ENCODE results near the gene FN1.

DNA sequence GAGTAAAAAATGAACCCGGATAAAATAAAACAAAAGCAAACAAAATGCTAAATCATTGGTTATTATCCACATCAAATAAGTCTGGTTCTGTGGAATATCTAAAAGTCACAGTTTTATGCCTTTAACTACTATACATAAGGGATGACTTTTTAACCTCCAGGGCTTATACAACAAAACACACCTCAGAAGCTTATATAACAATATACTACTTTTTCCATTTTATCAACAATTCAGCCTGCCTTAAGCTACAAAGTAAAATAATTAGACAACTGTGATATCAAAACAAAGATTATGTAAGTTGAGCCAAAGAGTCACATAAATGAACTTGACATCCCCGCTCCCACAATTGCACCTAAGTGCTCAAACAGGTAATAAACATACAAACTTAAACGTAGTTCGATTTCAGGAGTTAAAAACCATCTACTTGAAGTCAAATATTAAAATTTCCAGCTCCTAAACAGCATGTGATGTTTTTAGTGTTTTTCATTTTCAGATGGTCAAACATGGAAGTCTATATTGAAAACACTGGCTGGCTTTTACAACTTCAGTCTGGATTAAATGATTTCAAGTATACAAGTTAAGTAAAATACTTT is 69.3 kb downstream of the FN1 start:
- TF ChIP-seq, protein P1, sequence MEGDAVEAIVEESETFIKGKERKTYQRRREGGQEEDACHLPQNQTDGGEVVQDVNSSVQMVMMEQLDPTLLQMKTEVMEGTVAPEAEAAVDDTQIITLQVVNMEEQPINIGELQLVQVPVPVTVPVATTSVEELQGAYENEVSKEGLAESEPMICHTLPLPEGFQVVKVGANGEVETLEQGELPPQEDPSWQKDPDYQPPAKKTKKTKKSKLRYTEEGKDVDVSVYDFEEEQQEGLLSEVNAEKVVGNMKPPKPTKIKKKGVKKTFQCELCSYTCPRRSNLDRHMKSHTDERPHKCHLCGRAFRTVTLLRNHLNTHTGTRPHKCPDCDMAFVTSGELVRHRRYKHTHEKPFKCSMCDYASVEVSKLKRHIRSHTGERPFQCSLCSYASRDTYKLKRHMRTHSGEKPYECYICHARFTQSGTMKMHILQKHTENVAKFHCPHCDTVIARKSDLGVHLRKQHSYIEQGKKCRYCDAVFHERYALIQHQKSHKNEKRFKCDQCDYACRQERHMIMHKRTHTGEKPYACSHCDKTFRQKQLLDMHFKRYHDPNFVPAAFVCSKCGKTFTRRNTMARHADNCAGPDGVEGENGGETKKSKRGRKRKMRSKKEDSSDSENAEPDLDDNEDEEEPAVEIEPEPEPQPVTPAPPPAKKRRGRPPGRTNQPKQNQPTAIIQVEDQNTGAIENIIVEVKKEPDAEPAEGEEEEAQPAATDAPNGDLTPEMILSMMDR (IDR thresholded peaks at IDR 0.05), result no peak
- TF ChIP-seq, protein P2, sequence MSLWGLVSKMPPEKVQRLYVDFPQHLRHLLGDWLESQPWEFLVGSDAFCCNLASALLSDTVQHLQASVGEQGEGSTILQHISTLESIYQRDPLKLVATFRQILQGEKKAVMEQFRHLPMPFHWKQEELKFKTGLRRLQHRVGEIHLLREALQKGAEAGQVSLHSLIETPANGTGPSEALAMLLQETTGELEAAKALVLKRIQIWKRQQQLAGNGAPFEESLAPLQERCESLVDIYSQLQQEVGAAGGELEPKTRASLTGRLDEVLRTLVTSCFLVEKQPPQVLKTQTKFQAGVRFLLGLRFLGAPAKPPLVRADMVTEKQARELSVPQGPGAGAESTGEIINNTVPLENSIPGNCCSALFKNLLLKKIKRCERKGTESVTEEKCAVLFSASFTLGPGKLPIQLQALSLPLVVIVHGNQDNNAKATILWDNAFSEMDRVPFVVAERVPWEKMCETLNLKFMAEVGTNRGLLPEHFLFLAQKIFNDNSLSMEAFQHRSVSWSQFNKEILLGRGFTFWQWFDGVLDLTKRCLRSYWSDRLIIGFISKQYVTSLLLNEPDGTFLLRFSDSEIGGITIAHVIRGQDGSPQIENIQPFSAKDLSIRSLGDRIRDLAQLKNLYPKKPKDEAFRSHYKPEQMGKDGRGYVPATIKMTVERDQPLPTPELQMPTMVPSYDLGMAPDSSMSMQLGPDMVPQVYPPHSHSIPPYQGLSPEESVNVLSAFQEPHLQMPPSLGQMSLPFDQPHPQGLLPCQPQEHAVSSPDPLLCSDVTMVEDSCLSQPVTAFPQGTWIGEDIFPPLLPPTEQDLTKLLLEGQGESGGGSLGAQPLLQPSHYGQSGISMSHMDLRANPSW (CRISPR knock-in tag; conservative IDR thresholded peaks at IDR 0.05; ENCODE audit: low read depth), result no peak
- TF ChIP-seq CREM (CRISPR knock-in tag; IDR thresholded peaks at IDR 0.05) (no peak), ZNF121 (CRISPR knock-in tag; IDR thresholded peaks at IDR 0.05) (no peak), ZNF219 (CRISPR knock-in tag; IDR thresholded peaks at IDR 0.05; ENCODE audit: borderline replicate concordance) (no peak), CBFB (CRISPR knock-in tag; IDR thresholded peaks at IDR 0.05; ENCODE audit: low read depth) (no peak), SMAD3 (CRISPR knock-in tag; IDR thresholded peaks at IDR 0.05; ENCODE audit: borderline replicate concordance) (no peak), ATF3 (CRISPR knock-in tag; conservative IDR thresholded peaks at IDR 0.05) (no peak)
- TF ChIP-seq, protein P3, sequence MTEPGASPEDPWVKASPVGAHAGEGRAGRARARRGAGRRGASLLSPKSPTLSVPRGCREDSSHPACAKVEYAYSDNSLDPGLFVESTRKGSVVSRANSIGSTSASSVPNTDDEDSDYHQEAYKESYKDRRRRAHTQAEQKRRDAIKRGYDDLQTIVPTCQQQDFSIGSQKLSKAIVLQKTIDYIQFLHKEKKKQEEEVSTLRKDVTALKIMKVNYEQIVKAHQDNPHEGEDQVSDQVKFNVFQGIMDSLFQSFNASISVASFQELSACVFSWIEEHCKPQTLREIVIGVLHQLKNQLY (CRISPR knock-in tag; IDR thresholded peaks at IDR 0.05), result no peak
- TF ChIP-seq, protein P4, sequence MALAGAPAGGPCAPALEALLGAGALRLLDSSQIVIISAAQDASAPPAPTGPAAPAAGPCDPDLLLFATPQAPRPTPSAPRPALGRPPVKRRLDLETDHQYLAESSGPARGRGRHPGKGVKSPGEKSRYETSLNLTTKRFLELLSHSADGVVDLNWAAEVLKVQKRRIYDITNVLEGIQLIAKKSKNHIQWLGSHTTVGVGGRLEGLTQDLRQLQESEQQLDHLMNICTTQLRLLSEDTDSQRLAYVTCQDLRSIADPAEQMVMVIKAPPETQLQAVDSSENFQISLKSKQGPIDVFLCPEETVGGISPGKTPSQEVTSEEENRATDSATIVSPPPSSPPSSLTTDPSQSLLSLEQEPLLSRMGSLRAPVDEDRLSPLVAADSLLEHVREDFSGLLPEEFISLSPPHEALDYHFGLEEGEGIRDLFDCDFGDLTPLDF (CRISPR knock-in tag; IDR thresholded peaks at IDR 0.05), result no peak

Data from WTC11 (cell line).